ENCODE measurements around the gene SERPINA4. TPM values are rescaled to one million over a fixed set of nuclear protein-coding genes. Genes with fewer than 3 reads are reported as not detected.

Gene SERPINA4
- total RNA-seq, 1 donor from 2014 or later = not detected

DNA sequence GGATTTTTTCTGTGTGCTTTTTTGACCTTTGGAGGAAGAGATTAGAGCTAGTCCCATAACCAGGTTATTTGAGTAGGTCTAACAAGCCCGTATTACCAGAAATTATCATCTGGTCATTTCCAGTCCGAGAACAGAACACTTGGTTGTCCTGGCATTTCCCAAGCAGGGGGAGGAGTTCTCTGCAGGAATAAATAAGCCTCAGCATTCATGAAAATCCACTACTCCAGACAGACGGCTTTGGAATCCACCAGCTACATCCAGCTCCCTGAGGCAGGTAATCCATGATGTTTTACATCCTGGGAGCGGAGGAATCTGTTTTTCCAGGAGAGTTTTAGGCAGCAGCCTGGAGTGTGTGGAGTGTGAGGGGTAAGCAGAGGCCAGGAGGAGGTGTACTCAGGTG lies 50.9 kb downstream of the SERPINA4 start, which contains the start of gene SERPINA3:
TSS of gene SERPINA3 (plus strand) at position 218 of the 400 bp plus-strand sequence. CDS start 2,051 bp downstream, outside the sequence.
- H3K27ac Mint-ChIP-seq (ENCODE audit: unreplicated experiment) = peak within 1 kb of the TSS; percentile 38
- H3K4me3 Mint-ChIP-seq (ENCODE audit: unreplicated experiment) = no peak within 1 kb of the TSS
- TF ChIP-seq, protein P1, sequence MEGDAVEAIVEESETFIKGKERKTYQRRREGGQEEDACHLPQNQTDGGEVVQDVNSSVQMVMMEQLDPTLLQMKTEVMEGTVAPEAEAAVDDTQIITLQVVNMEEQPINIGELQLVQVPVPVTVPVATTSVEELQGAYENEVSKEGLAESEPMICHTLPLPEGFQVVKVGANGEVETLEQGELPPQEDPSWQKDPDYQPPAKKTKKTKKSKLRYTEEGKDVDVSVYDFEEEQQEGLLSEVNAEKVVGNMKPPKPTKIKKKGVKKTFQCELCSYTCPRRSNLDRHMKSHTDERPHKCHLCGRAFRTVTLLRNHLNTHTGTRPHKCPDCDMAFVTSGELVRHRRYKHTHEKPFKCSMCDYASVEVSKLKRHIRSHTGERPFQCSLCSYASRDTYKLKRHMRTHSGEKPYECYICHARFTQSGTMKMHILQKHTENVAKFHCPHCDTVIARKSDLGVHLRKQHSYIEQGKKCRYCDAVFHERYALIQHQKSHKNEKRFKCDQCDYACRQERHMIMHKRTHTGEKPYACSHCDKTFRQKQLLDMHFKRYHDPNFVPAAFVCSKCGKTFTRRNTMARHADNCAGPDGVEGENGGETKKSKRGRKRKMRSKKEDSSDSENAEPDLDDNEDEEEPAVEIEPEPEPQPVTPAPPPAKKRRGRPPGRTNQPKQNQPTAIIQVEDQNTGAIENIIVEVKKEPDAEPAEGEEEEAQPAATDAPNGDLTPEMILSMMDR (IDR thresholded peaks at IDR 0.05) = no peak
- H3K4me1 Mint-ChIP-seq (ENCODE audit: unreplicated experiment) = peaks cover 13% of the 10 kb centered on the region
- no peak for DNase-seq (ENCODE audit: extremely low spot score, unreplicated experiment)
- H3K36me3 Mint-ChIP-seq (ENCODE audit: unreplicated experiment) = no peaks in the 10 kb centered on the region
- peaks cover 11% of the 10 kb centered on the region for H3K9me3 Mint-ChIP-seq (ENCODE audit: unreplicated experiment)
- H3K27me3 Mint-ChIP-seq (ENCODE audit: unreplicated experiment) = no peaks in the 10 kb centered on the region

DNA sequence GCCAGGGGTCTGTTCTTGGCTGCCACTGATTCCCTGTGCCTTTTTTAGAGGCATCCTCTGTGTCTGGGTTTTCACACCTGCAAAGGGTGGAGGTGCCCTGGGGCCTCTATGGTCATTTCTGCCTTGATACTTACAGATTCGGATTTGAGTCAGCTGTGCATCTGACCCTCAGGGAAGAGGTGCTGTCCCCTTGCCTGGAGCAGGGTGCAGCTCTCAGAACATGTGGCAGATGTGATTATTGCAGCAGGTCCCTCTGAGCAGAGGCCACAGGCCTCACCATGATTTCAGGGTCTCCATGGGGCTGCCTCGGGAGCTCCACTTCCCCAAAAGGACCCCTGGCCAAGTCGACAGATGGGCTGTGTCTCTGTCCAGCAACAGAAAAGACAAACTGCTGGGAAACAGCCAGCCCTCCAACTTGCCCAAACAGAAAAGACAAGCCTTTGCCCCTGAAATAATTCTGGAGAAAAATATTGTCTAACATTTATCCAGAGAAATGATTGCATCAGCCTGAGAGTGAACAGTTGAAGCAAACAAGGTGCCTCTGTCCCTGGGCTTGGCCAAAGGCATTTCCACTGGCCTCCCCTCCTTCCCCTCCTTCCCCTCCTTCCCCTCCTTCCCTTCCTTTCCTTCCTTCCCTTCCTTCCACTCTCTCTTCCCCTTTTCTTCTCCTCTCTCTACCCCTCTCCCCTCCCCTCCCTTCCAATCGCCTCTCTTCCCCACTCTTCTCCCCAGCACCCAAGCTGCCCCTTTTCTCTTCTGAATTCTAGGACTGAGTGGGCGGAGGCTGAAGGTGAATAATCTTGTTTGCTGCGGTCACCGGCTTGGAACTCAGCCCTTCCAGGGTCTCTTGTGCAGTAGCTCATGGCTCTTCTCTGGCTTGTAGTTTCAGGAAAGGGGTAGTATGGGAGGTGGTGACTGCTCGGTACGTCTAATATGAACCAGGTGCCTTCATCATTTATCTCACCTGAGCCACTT lies 51.6 kb downstream of the SERPINA4 start:
- peaks cover 2% of the 10 kb centered on the region for H3K36me3 Mint-ChIP-seq (ENCODE audit: unreplicated experiment)
- H3K27me3 Mint-ChIP-seq (ENCODE audit: unreplicated experiment) = no peaks in the 10 kb centered on the region
- peaks cover 15% of the 10 kb centered on the region for H3K9me3 Mint-ChIP-seq (ENCODE audit: unreplicated experiment)
- peaks cover 13% of the 10 kb centered on the region for H3K4me1 Mint-ChIP-seq (ENCODE audit: unreplicated experiment)
- TF ChIP-seq, protein P1 (IDR thresholded peaks at IDR 0.05) = no peak
- H3K27ac Mint-ChIP-seq (ENCODE audit: unreplicated experiment) = peak overlapping the region; percentile 38
- no peak overlapping the region for H3K4me3 Mint-ChIP-seq (ENCODE audit: unreplicated experiment)
- DNase-seq (ENCODE audit: extremely low spot score, unreplicated experiment) = no peak

DNA sequence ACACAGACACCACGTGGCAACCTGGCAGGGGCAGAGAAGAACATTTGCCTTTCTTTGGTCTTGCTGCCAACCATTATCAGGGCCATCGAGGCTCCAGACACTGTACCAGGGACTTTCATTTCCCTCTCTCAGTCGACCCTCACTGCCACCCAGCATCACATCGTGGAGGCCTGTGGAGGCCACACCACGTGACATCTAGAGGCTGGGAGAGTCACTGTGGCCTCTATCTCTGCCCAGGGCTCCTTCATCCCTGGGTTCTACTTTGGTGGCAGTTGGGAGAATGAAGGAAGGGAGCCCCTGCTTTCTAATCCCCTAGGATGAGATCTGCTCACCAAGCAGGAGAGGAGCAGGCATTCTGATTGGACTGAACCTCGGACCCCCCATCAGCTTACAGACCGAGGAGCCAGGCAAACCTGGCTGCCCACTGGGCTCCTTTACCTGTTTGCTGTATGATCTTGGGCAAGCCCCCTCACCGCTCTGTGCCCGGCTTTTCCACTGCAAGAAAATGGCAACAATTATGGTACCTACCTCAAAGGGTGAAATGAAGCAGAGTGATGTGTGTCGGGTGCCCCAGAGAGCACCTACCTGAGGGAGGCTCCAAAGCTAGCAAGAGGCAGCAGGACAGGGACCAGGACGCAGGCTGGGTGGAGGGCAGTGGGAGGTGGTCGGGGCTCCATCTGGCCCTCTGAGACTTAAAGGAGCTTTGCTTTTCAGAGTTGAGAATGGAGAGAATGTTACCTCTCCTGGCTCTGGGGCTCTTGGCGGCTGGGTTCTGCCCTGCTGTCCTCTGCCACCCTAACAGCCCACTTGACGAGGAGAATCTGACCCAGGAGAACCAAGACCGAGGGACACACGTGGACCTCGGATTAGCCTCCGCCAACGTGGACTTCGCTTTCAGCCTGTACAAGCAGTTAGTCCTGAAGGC lies 52.7 kb downstream of the SERPINA4 start:
- Mint-ChIP-seq H3K27ac (ENCODE audit: unreplicated experiment) (no peak overlapping the region), H3K9me3 (ENCODE audit: unreplicated experiment) (peaks cover 17% of the 10 kb centered on the region), H3K4me3 (ENCODE audit: unreplicated experiment) (no peak overlapping the region), H3K27me3 (ENCODE audit: unreplicated experiment) (no peaks in the 10 kb centered on the region), H3K36me3 (ENCODE audit: unreplicated experiment) (peaks cover 3% of the 10 kb centered on the region), H3K4me1 (ENCODE audit: unreplicated experiment) (peaks cover 13% of the 10 kb centered on the region)
- TF ChIP-seq, protein P1 (IDR thresholded peaks at IDR 0.05) = no peak
- no peak for DNase-seq (ENCODE audit: extremely low spot score, unreplicated experiment)

DNA sequence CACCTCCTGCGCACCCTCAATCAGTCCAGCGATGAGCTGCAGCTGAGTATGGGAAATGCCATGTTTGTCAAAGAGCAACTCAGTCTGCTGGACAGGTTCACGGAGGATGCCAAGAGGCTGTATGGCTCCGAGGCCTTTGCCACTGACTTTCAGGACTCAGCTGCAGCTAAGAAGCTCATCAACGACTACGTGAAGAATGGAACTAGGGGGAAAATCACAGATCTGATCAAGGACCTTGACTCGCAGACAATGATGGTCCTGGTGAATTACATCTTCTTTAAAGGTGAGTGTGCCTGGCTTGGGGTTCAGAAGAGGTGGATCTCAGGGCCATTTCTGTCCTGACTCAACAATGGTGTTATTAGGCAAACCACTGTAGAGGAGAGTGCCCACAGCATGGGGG lies 53.6 kb downstream of the SERPINA4 start:
- TF ChIP-seq, protein P1 (IDR thresholded peaks at IDR 0.05) = no peak
- Mint-ChIP-seq H3K36me3 (ENCODE audit: unreplicated experiment) (peaks cover 3% of the 10 kb centered on the region), H3K4me1 (ENCODE audit: unreplicated experiment) (peaks cover 13% of the 10 kb centered on the region), H3K9me3 (ENCODE audit: unreplicated experiment) (peaks cover 23% of the 10 kb centered on the region), H3K27me3 (ENCODE audit: unreplicated experiment) (no peaks in the 10 kb centered on the region), H3K27ac (ENCODE audit: unreplicated experiment) (no peak overlapping the region), H3K4me3 (ENCODE audit: unreplicated experiment) (no peak overlapping the region)
- DNase-seq (ENCODE audit: extremely low spot score, unreplicated experiment) = no peak

All from osteocyte (in vitro differentiated cells).